Left lung (tissue), 10 donors: ENCODE data around the gene TSPYL2. TPM values are rescaled to one million over a fixed set of nuclear protein-coding genes. Genes with fewer than 3 reads are reported as not detected.

ENCODE experiments used
- ATAC-seq: fragments of 200-7000 bp; cut with Tn5 transposase; one replicate; pipeline ENCODE4 v1.9.1; 2020; ENCODE audit warnings: moderate library complexity
- DNase-seq, 4 donors: peaks; one replicate each; pipeline ENCODE4 v3.0.0-alpha.2; 2013 to 2020
- H3K27ac ChIP-seq, 2 donors: fragments of 200-600 bp; sonication (generic) in 1 of 2; one replicate each; pipeline versions ENCODE4 v1.5.0 to v1.8.0; 2020 to 2021
- H3K27me3 ChIP-seq, 2 donors: fragments of 200-600 bp; sonication (generic) in 1 of 2; one replicate each; pipeline versions ENCODE4 v1.5.0 to v1.8.0; 2020 to 2021
- H3K36me3 ChIP-seq, 2 donors: fragments of 200-600 bp; sonication (generic) in 1 of 2; one replicate each; pipeline versions ENCODE4 v1.5.0 to v1.8.0; 2020 to 2021
- H3K4me1 ChIP-seq, 2 donors: fragments of 200-600 bp; one replicate each; pipeline ENCODE4 v1.8.0; 2021
- H3K4me3 ChIP-seq, 2 donors: fragments of 200-600 bp; sonication (generic) in 1 of 2; one replicate each; pipeline versions ENCODE4 v1.5.0 to v1.8.0; 2020 to 2021; ENCODE audit warnings: mild to moderate bottlenecking in 1 of 2
- H3K9me3 ChIP-seq, 2 donors: fragments of 200-600 bp; sonication (generic) in 1 of 2; one replicate each; pipeline versions ENCODE4 v1.5.0 to v1.8.0; 2020 to 2021
- intact Hi-C, 2 donors: fragments of 100-400 bp; cut with DNase I; formaldehyde crosslinking; loops; one replicate each; pipeline versions ENCODE4 v1.11.2 to v1.14.2; 2022
- polyA plus RNA-seq, 6 donors: library from polyadenylated mRNA; unstranded; fragments of 120-200 nt; gene quantifications; one replicate each; pipeline ENCODE4 v1.2.1, GENCODE V29; 2013; ENCODE audit not compliant: insufficient read length in 6 of 6
- total RNA-seq, 2 donors: library from RNA; stranded (reverse); fragmentation: NEBNext Ultra II Directional; extraction: Animal tissue kit (Norgen Biotek cat#: 25700); gene quantifications; one replicate each; pipeline ENCODE4 v1.2.1, GENCODE V29; 2021
- TF ChIP-seq, protein P1 (sequence below), 2 donors: fragments of 200-600 bp; sonication (generic) in 1 of 2; IDR thresholded peaks; one replicate each; pipeline versions ENCODE4 v1.5.0 to v1.8.0; 2021; ENCODE audit warnings: antibody characterized with exemption in 2 of 2
- donor health status: DM: no; HTN: yes; CAD: no.
- donor health status: DM: no; HTN: no; CAD: no.

The TSPYL2 gene
- total and polyA plus RNA-seq, 8 donors: 16.6 to 73.6 (median 58.4) TPM

DNA sequence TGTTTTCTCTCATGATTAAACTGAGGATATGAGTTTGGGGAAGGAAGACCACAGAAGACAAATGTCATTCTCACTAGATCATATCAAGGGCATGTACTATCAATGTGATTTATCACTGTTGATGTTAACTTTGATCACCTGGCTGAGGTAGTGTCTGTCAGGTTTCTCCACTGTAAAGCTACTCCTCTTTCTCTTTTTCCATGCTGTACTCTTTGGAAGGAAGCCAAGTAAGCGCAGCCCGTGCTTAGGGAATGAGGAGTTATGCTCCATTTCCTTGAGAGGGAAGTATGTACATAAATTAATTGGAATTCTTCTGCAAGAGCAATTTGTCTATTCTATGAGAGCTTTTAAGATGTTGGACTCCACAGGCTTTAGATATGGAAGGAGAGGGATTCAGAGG is 7.8 kb downstream of the TSPYL2 start:
- ATAC-seq (no peak), DNase-seq (no peak)
- Histone ChIP-seq H3K27ac (no peak overlapping the region), H3K9me3 (no peaks in the 10 kb centered on the region), H3K4me3 (no peak overlapping the region), H3K4me1 (peaks cover 0 to 3% of the 10 kb centered on the region in 2 donors), H3K36me3 (peaks cover 0 to 9% of the 10 kb centered on the region in 2 donors), H3K27me3 (no peaks in the 10 kb centered on the region)
- TF ChIP-seq, protein P1, sequence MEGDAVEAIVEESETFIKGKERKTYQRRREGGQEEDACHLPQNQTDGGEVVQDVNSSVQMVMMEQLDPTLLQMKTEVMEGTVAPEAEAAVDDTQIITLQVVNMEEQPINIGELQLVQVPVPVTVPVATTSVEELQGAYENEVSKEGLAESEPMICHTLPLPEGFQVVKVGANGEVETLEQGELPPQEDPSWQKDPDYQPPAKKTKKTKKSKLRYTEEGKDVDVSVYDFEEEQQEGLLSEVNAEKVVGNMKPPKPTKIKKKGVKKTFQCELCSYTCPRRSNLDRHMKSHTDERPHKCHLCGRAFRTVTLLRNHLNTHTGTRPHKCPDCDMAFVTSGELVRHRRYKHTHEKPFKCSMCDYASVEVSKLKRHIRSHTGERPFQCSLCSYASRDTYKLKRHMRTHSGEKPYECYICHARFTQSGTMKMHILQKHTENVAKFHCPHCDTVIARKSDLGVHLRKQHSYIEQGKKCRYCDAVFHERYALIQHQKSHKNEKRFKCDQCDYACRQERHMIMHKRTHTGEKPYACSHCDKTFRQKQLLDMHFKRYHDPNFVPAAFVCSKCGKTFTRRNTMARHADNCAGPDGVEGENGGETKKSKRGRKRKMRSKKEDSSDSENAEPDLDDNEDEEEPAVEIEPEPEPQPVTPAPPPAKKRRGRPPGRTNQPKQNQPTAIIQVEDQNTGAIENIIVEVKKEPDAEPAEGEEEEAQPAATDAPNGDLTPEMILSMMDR (IDR thresholded peaks at IDR 0.05): no peak
- intact Hi-C loops: no loop called here

- Histone ChIP-seq H3K27ac (peak overlapping the region in 1 of 2 donors; percentile 19), H3K9me3 (no peaks in the 10 kb centered on the region), H3K27me3 (no peaks in the 10 kb centered on the region), H3K36me3 (no peaks in the 10 kb centered on the region), H3K4me1 (peaks cover 0 to 3% of the 10 kb centered on the region in 2 donors), H3K4me3 (no peak overlapping the region)
- TF ChIP-seq, protein P1 (IDR thresholded peaks at IDR 0.05): no peak
- intact Hi-C loops: no loop called here
- ATAC-seq (peak; percentile 20), DNase-seq (no peak)
Measured at GRCh38 chrX:53091354-53091753, 9.2 kb downstream of the TSPYL2 start.

GRCh38 chrX:53093177-53093655 is 11.0 kb downstream of the TSPYL2 start:
- H3K4me3 ChIP-seq: peak overlapping the region; percentile 27 to 61
- peak in 3 of 4 donors; percentile 75 to 93 (median 84) for DNase-seq
- peaks cover 0 to under 1% of the 10 kb centered on the region in 2 donors for H3K4me1 ChIP-seq
- ATAC-seq: peak; percentile 81
- TF ChIP-seq, protein P1 (IDR thresholded peaks at IDR 0.05): peak; percentile 29 to 69
- intact Hi-C loops: no loop called here
- no peaks in the 10 kb centered on the region for H3K9me3 ChIP-seq
- peak overlapping the region; percentile 74 to 89 for H3K27ac ChIP-seq
- no peaks in the 10 kb centered on the region for H3K36me3 ChIP-seq
- H3K27me3 ChIP-seq: no peaks in the 10 kb centered on the region

DNA sequence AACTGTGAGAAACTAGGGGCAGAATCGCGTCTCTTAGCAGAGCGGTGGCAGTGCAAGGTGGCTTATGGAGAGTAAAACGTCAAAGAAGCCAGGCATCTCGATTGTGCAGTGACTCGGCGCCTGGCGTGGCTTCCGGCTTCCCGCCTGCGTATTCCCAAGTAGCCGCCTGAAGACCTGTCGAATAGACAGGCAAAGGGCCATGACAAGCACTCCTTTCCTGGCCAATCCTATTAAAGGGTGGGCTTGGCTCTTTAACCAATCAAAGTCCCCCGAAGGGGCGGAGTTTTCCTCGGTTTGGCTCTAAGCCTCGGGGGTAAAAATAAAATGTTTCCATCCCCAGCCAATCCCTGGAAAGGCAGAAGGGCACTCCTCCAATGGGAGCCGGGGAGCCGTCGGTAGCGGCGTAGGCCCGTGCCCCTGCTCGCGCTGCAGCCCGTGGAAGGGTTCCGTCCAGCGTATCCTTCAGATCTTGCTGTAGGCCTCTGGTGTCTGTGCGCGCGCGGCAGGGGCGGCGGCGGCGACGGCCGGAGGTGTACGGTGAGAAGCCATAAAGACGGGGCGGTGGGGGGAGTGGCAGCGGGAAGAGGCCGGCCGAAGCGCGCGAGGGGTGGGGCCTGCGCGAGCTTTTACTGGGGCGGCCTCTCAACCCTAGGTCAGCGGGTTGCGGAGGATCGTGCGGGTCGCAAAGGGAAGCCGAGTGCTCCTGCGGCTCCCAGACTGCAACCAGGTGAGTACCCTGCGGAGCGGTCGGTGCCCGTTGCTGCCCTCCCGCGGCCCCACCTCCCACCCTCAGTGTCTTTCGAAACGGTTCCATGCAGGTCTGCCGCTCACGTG is 11.8 kb downstream of the TSPYL2 start, which contains the start of gene KANTR:
Gene KANTR, plus strand, starts transcription at position 395 of the 834 bp plus-strand sequence. CDS start 30,131 bp downstream, outside the sequence.
- H3K27me3 ChIP-seq: no peaks in the 10 kb centered on the region
- H3K36me3 ChIP-seq: no peaks in the 10 kb centered on the region
- ATAC-seq: peak; percentile 87
- TF ChIP-seq, protein P1 (IDR thresholded peaks at IDR 0.05): no peak
- no peaks in the 10 kb centered on the region for H3K9me3 ChIP-seq
- DNase-seq: peak; percentile 86 to 93 (median 88)
- H3K27ac ChIP-seq: peak within 1 kb of the TSS; percentile 74 to 89
- no peaks in the 10 kb centered on the region for H3K4me1 ChIP-seq
- peak within 1 kb of the TSS; percentile 27 to 61 for H3K4me3 ChIP-seq
- intact Hi-C loops: no loop called here

DNA sequence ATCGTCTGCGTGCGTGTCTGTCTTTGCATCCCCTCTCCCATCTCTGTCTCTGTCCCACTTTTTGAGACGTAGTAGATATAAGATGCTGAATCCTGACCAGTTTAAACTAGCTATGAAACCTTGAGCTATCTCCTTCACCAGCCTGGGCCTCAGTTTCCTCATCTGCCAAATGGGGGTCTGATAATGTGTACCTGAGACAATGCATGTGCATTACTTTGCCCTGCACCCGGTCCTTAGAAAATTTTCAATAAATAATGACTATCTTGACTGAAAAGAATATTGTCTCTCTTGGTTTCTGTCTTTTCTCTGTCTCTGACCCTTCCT is 12.4 kb downstream of the TSPYL2 start:
- H3K9me3 ChIP-seq: no peaks in the 10 kb centered on the region
- intact Hi-C loops: no loop called here

More for the DNA sequence above, 12.4 kb downstream of the TSPYL2 start:
- DNase-seq (no peak), ATAC-seq (no peak)
- no peaks in the 10 kb centered on the region for H3K27me3 ChIP-seq
- H3K4me1 ChIP-seq: no peaks in the 10 kb centered on the region
- H3K36me3 ChIP-seq: no peaks in the 10 kb centered on the region
- peak overlapping the region; percentile 70 to 89 for H3K27ac ChIP-seq
- TF ChIP-seq, protein P1 (IDR thresholded peaks at IDR 0.05): no peak
- H3K4me3 ChIP-seq: peak overlapping the region; percentile 27 to 61
